ENCODE results near the gene LIN9.

The LIN9 gene

GRCh38 chr1:226353698-226354525 is 44.9 kb upstream of the LIN9 start:
- no peak for TF ChIP-seq CTCF (conservative IDR thresholded peaks at IDR 0.05; ENCODE audit: low read depth, low read length)
- no peaks in the 10 kb centered on the region for H3K36me3 ChIP-seq (ENCODE audit: insufficient read depth)
- no peaks in the 10 kb centered on the region for H3K27me3 ChIP-seq (ENCODE audit: insufficient read depth, low read depth)
- H3K4me3 ChIP-seq (IDR thresholded peaks at IDR 0.05; ENCODE audit: insufficient read depth, low read depth, low read length), result no peak overlapping the region
- H3K4me2 ChIP-seq, result no peak overlapping the region
- no peak overlapping the region for H2AFZ ChIP-seq (ENCODE audit: low read depth)
- H3K4me1 ChIP-seq (ENCODE audit: low read depth, poor library complexity, severe bottlenecking), result peaks cover 41% of the 10 kb centered on the region
- H3K27ac ChIP-seq, result no peak overlapping the region
- no peak overlapping the region for H3K9ac ChIP-seq
- H3K79me2 ChIP-seq (ENCODE audit: insufficient read depth, low read depth), result no peaks in the 10 kb centered on the region
- H4K20me1 ChIP-seq (ENCODE audit: insufficient read depth), result no peaks in the 10 kb centered on the region

- no peak for TF ChIP-seq CTCF (conservative IDR thresholded peaks at IDR 0.05; ENCODE audit: low read depth, low read length)
- no peak overlapping the region for H3K4me2 ChIP-seq
- no peaks in the 10 kb centered on the region for H3K79me2 ChIP-seq (ENCODE audit: insufficient read depth, low read depth)
- no peaks in the 10 kb centered on the region for H4K20me1 ChIP-seq (ENCODE audit: insufficient read depth)
- no peaks in the 10 kb centered on the region for H3K36me3 ChIP-seq (ENCODE audit: insufficient read depth)
- no peak overlapping the region for H2AFZ ChIP-seq (ENCODE audit: low read depth)
- no peaks in the 10 kb centered on the region for H3K27me3 ChIP-seq (ENCODE audit: insufficient read depth, low read depth)
- H3K4me3 ChIP-seq (IDR thresholded peaks at IDR 0.05; ENCODE audit: insufficient read depth, low read depth, low read length), result no peak overlapping the region
- no peak overlapping the region for H3K27ac ChIP-seq
- H3K9ac ChIP-seq, result no peak overlapping the region
- H3K4me1 ChIP-seq (ENCODE audit: low read depth, poor library complexity, severe bottlenecking), result peaks cover 21% of the 10 kb centered on the region
Observed at GRCh38 chr1:226351709-226352108, 42.7 kb upstream of the LIN9 start.

GRCh38 chr1:226350519-226350865 is 41.5 kb upstream of the LIN9 start:
- Histone ChIP-seq H3K79me2 (ENCODE audit: insufficient read depth, low read depth) (no peaks in the 10 kb centered on the region), H3K4me3 (IDR thresholded peaks at IDR 0.05; ENCODE audit: insufficient read depth, low read depth, low read length) (no peak overlapping the region), H3K4me2 (no peak overlapping the region), H3K27me3 (ENCODE audit: insufficient read depth, low read depth) (no peaks in the 10 kb centered on the region), H4K20me1 (ENCODE audit: insufficient read depth) (no peaks in the 10 kb centered on the region), H3K4me1 (ENCODE audit: low read depth, poor library complexity, severe bottlenecking) (peaks cover 9% of the 10 kb centered on the region), H3K36me3 (ENCODE audit: insufficient read depth) (no peaks in the 10 kb centered on the region), H2AFZ (ENCODE audit: low read depth) (no peak overlapping the region), H3K9ac (no peak overlapping the region), H3K27ac (no peak overlapping the region)
- no peak for TF ChIP-seq CTCF (conservative IDR thresholded peaks at IDR 0.05; ENCODE audit: low read depth, low read length)

GRCh38 chr1:226349801-226350518 is 41.0 kb upstream of the LIN9 start:
- Histone ChIP-seq H3K27ac (no peak overlapping the region), H3K27me3 (ENCODE audit: insufficient read depth, low read depth) (no peaks in the 10 kb centered on the region), H3K9ac (no peak overlapping the region), H3K4me3 (IDR thresholded peaks at IDR 0.05; ENCODE audit: insufficient read depth, low read depth, low read length) (no peak overlapping the region), H3K79me2 (ENCODE audit: insufficient read depth, low read depth) (no peaks in the 10 kb centered on the region), H4K20me1 (ENCODE audit: insufficient read depth) (no peaks in the 10 kb centered on the region), H3K4me2 (no peak overlapping the region), H3K36me3 (ENCODE audit: insufficient read depth) (no peaks in the 10 kb centered on the region), H2AFZ (ENCODE audit: low read depth) (no peak overlapping the region), H3K4me1 (ENCODE audit: low read depth, poor library complexity, severe bottlenecking) (peaks cover 4% of the 10 kb centered on the region)
- TF ChIP-seq CTCF (conservative IDR thresholded peaks at IDR 0.05; ENCODE audit: low read depth, low read length), result no peak
